B cell (primary cell): Measurements from ENCODE around the gene ATRAID. TPM values are rescaled to one million over a fixed set of nuclear protein-coding genes. Genes with fewer than 3 reads are reported as not detected.

Experiments used
- ATAC-seq: fragments of 200-7000 bp; cut with Tn5 transposase; one replicate; pipeline ENCODE4 v1.10.0; 2021; ENCODE audit warnings: low read depth, mild to moderate bottlenecking, moderate number of reproducible peaks, moderate library complexity
- CTCF ChIA-PET: fragments of 350-600 bp; sonication (Branson Sonifier 250); formaldehyde crosslinking; loops from one replicate; lab custom pipeline; 2021; ENCODE audit warnings: antibody characterized with exemption, inconsistent platforms; lab: Charles Lee
- POLR2A ChIA-PET: fragments of 350-600 bp; sonication (Branson Sonifier 250); formaldehyde crosslinking; loops from one replicate; lab custom pipeline; 2021; ENCODE audit warnings: antibody characterized with exemption; lab: Charles Lee
- DNase-seq: peaks from one replicate; pipeline ENCODE4 v3.0.0; 2013
- H2AFZ ChIP-seq: 2 replicates; pipeline ENCODE4 v1.6.1; 2012; ENCODE audit warnings: mild to moderate bottlenecking, low read depth, low read length; ENCODE audit not compliant: insufficient read depth, poor library complexity, severe bottlenecking
- H3K27ac ChIP-seq, 2 donors: 1 replicate in 1 of 2; 2 replicates in 1 of 2; pipeline ENCODE4 v1.5.1; 2012 to 2013; ENCODE audit warnings: low read length in 2 of 2, mild to moderate bottlenecking in 2 of 2, moderate library complexity in 1 of 2
- H3K27me3 ChIP-seq, 4 experiments: fragments of 200-600 bp in 1 of 4; sonication (generic) in 1 of 4; replicated peaks in 1 of 4; 1 replicate in 2 of 4; 2 replicates in 2 of 4; pipeline versions ENCODE4 v1.6.1 to v1.7.0; 2013 to 2016; ENCODE audit warnings: low read length in 3 of 4, mild to moderate bottlenecking in 2 of 4, mixed read lengths in 1 of 4, moderate library complexity in 1 of 4; ENCODE audit not compliant: insufficient read depth in 4 of 4, control insufficient read depth in 3 of 4; ENCODE audit errors: control extremely low read depth in 1 of 4
- H3K36me3 ChIP-seq, 2 experiments: replicated peaks in 1 of 2; 1 replicate in 1 of 2; 2 replicates in 1 of 2; pipeline versions ENCODE4 v1.6.1 to v1.7.1; 2013; ENCODE audit warnings: low read length in 1 of 2; ENCODE audit not compliant: insufficient read depth in 2 of 2, control insufficient read depth in 1 of 2; ENCODE audit errors: control extremely low read depth in 1 of 2, extremely low read depth in 1 of 2
- H3K4me1 ChIP-seq, 2 donors: fragments of 200-600 bp in 1 of 2; sonication (generic) in 1 of 2; 1 replicate in 1 of 2; 2 replicates in 1 of 2; pipeline versions ENCODE4 v1.5.1 to v1.6.1; 2013 to 2017; ENCODE audit warnings: low read length in 2 of 2; ENCODE audit not compliant: control insufficient read depth in 2 of 2, insufficient read depth in 2 of 2
- H3K4me2 ChIP-seq: replicated peaks from 2 replicates; pipeline ENCODE3; 2012; ENCODE audit warnings: mild to moderate bottlenecking, low read depth, low read length; ENCODE audit not compliant: poor library complexity, severe bottlenecking
- H3K4me3 ChIP-seq, 5 experiments: fragments of 200-600 bp in 1 of 5; sonication (generic) in 1 of 5; 1 replicate in 3 of 5; 2 replicates in 2 of 5; pipeline versions ENCODE4 v1.5.1 to v1.7.0; 2011 to 2016; ENCODE audit warnings: low read length in 4 of 5, mild to moderate bottlenecking in 4 of 5, low read depth in 2 of 5, control low read depth in 1 of 5, moderate library complexity in 1 of 5; ENCODE audit not compliant: insufficient read depth in 1 of 5; ENCODE audit errors: control extremely low read depth in 1 of 5, extremely low read depth in 1 of 5
- H3K79me2 ChIP-seq: fragments of 200-600 bp; sonication (generic); one replicate; pipeline ENCODE4 v1.6.0; 2016; ENCODE audit warnings: low read length; ENCODE audit not compliant: control insufficient read depth, insufficient read depth
- H3K9ac ChIP-seq: fragments of 200-600 bp; sonication (generic); 2 replicates; pipeline ENCODE4 v1.6.1; 2017; ENCODE audit warnings: mild to moderate bottlenecking, low read length, moderate library complexity
- H3K9me3 ChIP-seq, 3 donors: one replicate each; pipeline versions ENCODE4 v1.6.1 to v1.7.1; 2013; ENCODE audit warnings: low read length in 2 of 3; ENCODE audit not compliant: control insufficient read depth in 2 of 3, insufficient read depth in 1 of 3; ENCODE audit errors: control extremely low read depth in 1 of 3
- H4K20me1 ChIP-seq: 2 replicates; pipeline ENCODE4 v1.6.0; 2012; ENCODE audit warnings: mild to moderate bottlenecking, low read length; ENCODE audit not compliant: insufficient read depth, control insufficient read depth, poor library complexity, severe bottlenecking
- H3K27ac Mint-ChIP-seq: one replicate; pipeline ENCODE4 v1.8.0; 2021; ENCODE audit warnings: mixed read lengths
- H3K27me3 Mint-ChIP-seq: one replicate; pipeline ENCODE4 v1.8.0; 2021; ENCODE audit warnings: mixed read lengths
- H3K4me1 Mint-ChIP-seq: one replicate; pipeline ENCODE4 v1.8.0; 2021; ENCODE audit warnings: mixed read lengths
- H3K4me3 Mint-ChIP-seq: one replicate; pipeline ENCODE4 v1.8.0; 2021; ENCODE audit warnings: mixed read lengths
- H3K9me3 Mint-ChIP-seq: one replicate; pipeline ENCODE4 v1.8.0; 2022; ENCODE audit warnings: mixed read lengths; ENCODE audit not compliant: insufficient read depth
- EZH2 ChIP-seq: IDR thresholded peaks from 2 replicates; pipeline ENCODE4 v1.6.1; 2012; ENCODE audit warnings: borderline replicate concordance, low read depth, mild to moderate bottlenecking, moderate library complexity, low read length; ENCODE audit not compliant: insufficient read depth, poor library complexity, severe bottlenecking
- WGBS: methylation state at CpG from one replicate; pipeline ENCODE4 v1.1.5; 2013; ENCODE audit warnings: missing lambda C conversion rate; ENCODE audit not compliant: insufficient coverage; 5-methylcytosine and 5-hydroxymethylcytosine counted together
- intact Hi-C: fragments of 100-400 bp; cut with micrococcal nuclease; formaldehyde crosslinking; loops from one replicate; pipeline ENCODE4 v1.10.0; 2022
- polyA plus RNA-seq: library from polyadenylated mRNA; depleted of rRNA; stranded (reverse); fragments of >200 nt; gene quantifications from 2 replicates; pipeline ENCODE4 v1.2.3, GENCODE V29; 2012
- total RNA-seq, 2 donors: library from RNA; stranded (reverse); fragments of 120-200 nt in 1 of 2; gene quantifications; 1 replicate in 1 of 2; 2 replicates in 1 of 2; pipeline versions ENCODE4 v1.2.3 to v1.2.4, GENCODE V29; 2013 to 2022
- TF ChIP-seq, protein P1 (sequence below): fragments of 200-600 bp; IDR thresholded peaks from one replicate; pipeline ENCODE4 v1.8.0; 2022; ENCODE audit warnings: antibody characterized with exemption, mild to moderate bottlenecking

The ATRAID gene
- total and polyA plus RNA-seq, 2 donors (not counting 1 experiment from before 2014, with no cell fraction given), result 88.8 to 117 TPM

- Mint-ChIP-seq H3K27ac (no peak overlapping the region), H3K4me1 (no peaks in the 10 kb centered on the region), H3K9me3 (no peaks in the 10 kb centered on the region), H3K4me3 (no peak overlapping the region), H3K27me3 (peaks cover 64% of the 10 kb centered on the region)
- WGBS, result 79% methylated on average over 12 of the region's 13 CpGs
- H3K27ac ChIP-seq, result no peak overlapping the region
- DNase-seq (no peak), ATAC-seq (no peak)
- intact Hi-C loops, result no loop called here
- no peaks in the 10 kb centered on the region for H3K36me3 ChIP-seq
- H3K27me3 ChIP-seq, result peaks cover 0 to 62% (median 16%) of the 10 kb centered on the region in 4 experiments
- H3K4me3 ChIP-seq, result no peak overlapping the region
- no peak overlapping the region for H3K4me2 ChIP-seq
- POLR2A ChIA-PET, result no interaction called here
- no peak overlapping the region for H3K9ac ChIP-seq
- peaks cover 0 to 6% (median 0%) of the 10 kb centered on the region in 3 donors for H3K9me3 ChIP-seq
- H3K79me2 ChIP-seq, result no peaks in the 10 kb centered on the region
- TF ChIP-seq EZH2, result no peak
- TF ChIP-seq, protein P1, sequence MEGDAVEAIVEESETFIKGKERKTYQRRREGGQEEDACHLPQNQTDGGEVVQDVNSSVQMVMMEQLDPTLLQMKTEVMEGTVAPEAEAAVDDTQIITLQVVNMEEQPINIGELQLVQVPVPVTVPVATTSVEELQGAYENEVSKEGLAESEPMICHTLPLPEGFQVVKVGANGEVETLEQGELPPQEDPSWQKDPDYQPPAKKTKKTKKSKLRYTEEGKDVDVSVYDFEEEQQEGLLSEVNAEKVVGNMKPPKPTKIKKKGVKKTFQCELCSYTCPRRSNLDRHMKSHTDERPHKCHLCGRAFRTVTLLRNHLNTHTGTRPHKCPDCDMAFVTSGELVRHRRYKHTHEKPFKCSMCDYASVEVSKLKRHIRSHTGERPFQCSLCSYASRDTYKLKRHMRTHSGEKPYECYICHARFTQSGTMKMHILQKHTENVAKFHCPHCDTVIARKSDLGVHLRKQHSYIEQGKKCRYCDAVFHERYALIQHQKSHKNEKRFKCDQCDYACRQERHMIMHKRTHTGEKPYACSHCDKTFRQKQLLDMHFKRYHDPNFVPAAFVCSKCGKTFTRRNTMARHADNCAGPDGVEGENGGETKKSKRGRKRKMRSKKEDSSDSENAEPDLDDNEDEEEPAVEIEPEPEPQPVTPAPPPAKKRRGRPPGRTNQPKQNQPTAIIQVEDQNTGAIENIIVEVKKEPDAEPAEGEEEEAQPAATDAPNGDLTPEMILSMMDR, result no peak
- H2AFZ ChIP-seq, result no peak overlapping the region
- H3K4me1 ChIP-seq, result peaks cover 0 to 3% of the 10 kb centered on the region in 2 donors
- no peaks in the 10 kb centered on the region for H4K20me1 ChIP-seq
- CTCF ChIA-PET, result no interaction called here
Measured at GRCh38 chr2:27255187-27255586, 43.3 kb downstream of the ATRAID start.

DNA sequence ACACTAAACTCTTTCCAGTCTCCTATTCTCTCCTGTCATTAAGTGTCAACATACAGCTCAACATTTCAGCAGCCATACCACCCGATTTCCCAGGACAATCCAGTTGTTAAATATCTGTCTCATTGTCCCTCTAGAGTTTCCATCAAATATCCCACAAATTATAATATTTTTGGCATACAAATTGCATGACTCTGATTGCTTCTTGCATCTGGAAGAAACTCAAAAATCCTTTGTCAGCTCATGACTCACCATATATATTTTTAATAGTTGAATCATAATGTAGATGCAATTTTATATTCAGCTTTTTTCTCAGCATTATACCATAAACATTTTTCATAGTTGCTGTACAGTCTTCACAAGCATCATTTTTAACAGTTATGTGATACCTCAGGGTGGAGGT, 43.8 kb downstream of the ATRAID start:
- intact Hi-C loops, result no loop called here
- DNase-seq (no peak), ATAC-seq (no peak)
- Mint-ChIP-seq H3K27ac (no peak overlapping the region), H3K9me3 (no peaks in the 10 kb centered on the region), H3K27me3 (peaks cover 69% of the 10 kb centered on the region), H3K4me1 (no peaks in the 10 kb centered on the region), H3K4me3 (no peak overlapping the region)
- Histone ChIP-seq H3K9me3 (peaks cover 0 to 4% (median 0%) of the 10 kb centered on the region in 3 donors), H3K4me2 (no peak overlapping the region), H2AFZ (no peak overlapping the region), H3K4me3 (no peak overlapping the region), H3K27ac (no peak overlapping the region), H4K20me1 (no peaks in the 10 kb centered on the region), H3K4me1 (no peaks in the 10 kb centered on the region), H3K27me3 (peaks cover 0 to 65% (median 16%) of the 10 kb centered on the region in 4 experiments), H3K79me2 (no peaks in the 10 kb centered on the region), H3K36me3 (no peaks in the 10 kb centered on the region), H3K9ac (no peak overlapping the region)
- CTCF ChIA-PET, result no interaction called here
- TF ChIP-seq, protein P1, result no peak
- TF ChIP-seq EZH2, result no peak
- POLR2A ChIA-PET, result no interaction called here
- WGBS, result 38% methylated on average over 1 of the region's 1 CpG
